ENCODE data around the gene SLC1A5.
"Not testable (repeated sequence)": the region's sequence is repeated elsewhere in the genome, so short reads cannot be mapped to it uniquely, and the experiment has no call there.

SLC1A5 gene

DNA sequence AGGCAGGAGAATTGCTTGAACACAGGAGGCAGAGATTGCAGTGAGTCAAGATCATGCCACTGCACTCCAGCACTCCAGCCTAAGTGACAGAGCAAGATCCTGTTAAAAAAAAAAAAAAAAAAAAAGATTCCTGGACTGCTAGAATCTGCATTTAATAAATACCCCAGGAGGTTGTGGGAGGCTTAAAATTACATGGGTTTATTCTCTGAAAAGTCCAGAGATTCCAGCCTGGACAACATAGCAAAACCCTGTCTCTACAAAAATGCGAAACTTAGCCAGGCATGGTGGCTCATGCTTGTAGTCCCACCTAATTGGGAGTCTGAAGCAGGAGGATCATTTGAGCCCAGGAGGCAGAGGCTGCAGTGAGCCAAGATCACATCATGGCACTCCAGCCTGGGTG, 9.5 kb upstream of the SLC1A5 start:
- no peak for DNase-seq

DNA sequence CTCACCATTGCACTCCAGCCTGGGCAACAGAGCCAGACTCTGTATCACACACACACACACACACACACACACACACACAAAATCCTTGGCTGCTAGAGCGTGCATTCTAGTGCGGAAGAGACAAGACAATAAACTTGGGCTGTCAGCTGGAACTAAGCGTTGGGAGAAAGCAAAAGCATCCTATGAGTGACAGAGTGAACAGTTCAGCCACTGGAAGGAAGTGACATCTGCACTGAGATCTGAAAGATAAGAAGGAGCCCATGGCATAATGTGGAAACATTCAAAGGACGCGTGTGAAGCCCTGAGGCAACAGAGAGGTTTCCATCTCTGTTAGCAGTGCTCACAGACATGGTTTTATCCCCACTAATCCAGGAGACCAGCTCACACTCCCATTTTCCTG, 3.5 kb upstream of the SLC1A5 start:
- DNase-seq = no peak

DNA sequence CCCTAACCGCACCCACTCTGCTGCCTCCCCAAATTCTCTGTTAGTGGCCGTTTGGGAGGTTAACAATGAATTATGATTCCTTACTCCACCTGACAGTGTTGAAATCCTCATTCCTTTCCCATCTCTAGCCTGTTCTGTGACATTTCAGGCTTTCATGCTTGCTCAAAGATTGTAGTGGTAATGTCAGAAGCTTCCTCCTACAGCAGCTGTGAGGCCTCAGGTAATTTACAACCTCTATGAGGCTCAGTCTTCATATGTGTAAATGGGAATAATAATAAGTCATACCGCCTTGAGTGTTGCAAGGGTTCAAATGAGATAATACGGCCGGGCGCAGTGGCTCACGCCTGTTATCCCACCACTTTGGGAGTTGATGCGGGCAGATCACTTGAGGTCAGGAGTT, 977 bp upstream of the SLC1A5 start:
- no peak for DNase-seq

DNA sequence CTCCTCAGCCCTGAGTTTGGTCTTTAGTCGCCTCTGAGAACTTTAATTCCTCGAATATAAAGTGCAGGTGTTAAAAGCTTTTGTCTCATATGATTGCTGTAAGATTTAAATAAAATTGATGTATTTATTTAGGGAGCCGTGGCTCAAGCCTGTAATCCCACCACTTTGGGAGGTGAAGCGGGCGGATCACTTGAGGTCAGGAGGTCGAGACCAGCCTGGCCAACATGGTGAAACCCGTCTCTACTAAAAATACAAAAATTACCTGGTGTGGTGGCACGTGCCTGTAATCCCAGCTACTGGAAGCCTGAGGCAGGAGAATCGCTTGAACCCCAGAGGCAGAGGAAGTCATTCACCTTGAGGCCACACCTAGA, 559 bp upstream of the SLC1A5 start:
- no peak for DNase-seq

DNA sequence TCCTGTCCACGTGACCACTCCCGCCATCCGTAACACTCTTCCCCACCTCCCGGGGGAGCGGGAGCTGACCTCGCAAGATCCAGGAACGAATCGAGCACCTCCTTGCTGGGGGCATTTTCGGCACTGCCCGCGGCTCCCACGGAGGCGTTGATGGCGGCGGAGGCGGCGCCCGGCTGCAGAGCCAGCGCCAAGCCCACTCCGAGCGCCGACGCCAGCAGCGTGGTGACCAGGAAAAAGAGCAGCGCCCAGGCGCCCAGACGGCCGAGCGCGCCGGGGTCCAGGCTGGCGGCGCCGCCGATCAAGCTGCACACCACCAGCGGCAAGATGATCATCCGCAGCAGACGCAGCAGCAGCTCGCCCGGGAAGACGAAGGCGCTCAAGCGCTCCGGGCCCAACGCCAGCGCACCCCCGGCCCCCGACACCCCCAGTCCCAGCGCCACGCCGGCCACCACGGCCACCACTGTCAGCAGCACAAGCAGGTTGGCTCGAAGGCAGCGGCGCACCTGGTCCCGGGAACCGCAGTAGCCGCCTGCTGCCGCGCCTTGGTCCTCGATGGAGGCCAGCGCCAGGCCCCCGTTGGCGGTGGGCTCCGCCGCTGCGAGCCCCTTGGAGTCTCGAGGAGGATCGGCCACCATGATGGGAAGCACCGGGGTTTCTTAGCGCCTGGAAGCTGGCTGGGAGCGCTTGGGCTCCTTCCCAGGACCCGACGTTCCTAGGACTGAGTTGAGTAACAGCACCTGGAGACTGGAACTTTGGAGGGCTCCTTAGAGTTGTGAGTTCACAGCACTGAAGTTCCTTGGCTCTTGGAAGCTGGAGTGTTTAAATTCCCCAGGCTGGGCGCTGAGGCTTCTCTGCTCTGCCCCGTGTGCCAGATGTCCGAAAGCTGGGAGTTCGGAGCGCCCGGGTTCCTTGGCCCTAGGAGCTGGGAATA, 798 bp downstream of the SLC1A5 start:
- no peak for DNase-seq

DNA sequence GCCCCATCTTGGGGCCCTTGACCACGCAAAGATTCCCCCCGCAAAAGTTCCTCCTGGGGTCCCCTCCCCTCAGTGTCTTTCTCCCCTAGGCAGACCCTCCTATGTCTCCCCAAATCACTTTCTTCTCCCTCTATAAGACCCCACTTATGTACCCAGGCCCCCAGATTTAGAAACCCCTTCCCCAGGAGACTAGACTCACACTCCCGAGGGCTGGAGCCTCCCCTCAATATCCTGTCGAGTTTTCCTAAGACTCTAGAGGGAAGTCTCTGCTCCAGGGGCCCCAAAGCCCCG, 1.4 kb downstream of the SLC1A5 start:
- no peak for DNase-seq

DNA sequence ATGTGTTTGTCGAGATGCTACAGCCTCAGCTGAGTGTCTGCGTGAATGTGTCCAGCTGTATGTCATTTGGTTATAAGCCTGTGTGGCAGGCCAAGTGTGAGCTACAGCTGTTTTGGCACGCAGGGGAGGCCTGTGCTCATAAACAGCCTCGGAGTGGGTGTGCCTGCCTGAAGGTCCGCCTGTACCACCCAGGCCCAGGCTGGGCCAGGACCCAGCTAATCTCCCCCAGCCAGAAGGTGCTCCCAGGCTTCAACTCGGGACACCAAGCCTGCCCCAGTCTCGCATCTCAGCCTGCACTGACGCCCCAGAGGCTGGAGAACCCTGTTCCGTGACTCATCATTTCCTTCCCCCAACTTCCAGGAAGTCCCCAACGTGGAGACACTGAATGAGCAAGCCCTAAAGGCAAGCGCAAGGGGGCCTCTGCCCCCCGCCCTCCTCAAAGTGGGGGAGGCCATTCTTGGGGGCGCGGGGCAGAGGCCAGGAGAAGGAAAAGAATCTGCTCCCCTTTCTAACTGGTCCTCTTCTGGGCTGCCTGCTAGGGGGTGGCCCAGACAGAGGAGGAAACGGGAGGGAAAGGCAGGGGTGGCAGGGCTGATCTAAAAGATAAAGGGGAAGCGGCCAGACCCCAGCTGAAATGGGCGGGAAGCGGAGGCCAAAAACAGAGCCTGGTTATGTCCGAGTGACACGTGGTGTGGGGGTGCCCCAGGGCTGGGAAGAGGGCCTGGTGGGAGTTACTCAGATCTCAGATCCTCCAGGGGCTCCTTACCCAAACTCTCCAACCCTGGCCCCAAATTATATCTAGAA, 2.0 kb downstream of the SLC1A5 start:
- DNase-seq = no peak

DNA sequence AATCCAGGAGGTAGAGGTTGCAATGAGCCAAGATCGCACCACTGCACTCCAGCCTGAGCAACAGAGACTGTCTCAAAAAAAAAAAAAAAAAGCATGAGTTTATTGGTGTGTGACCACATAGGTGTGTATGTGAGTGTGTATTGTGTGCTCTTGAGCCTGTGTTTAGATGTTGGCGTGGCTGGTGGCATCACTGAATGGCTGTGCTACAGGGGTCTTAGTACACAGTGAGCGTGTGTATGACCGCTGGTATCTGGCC, 2.5 kb downstream of the SLC1A5 start:
- DNase-seq = no peak

DNA sequence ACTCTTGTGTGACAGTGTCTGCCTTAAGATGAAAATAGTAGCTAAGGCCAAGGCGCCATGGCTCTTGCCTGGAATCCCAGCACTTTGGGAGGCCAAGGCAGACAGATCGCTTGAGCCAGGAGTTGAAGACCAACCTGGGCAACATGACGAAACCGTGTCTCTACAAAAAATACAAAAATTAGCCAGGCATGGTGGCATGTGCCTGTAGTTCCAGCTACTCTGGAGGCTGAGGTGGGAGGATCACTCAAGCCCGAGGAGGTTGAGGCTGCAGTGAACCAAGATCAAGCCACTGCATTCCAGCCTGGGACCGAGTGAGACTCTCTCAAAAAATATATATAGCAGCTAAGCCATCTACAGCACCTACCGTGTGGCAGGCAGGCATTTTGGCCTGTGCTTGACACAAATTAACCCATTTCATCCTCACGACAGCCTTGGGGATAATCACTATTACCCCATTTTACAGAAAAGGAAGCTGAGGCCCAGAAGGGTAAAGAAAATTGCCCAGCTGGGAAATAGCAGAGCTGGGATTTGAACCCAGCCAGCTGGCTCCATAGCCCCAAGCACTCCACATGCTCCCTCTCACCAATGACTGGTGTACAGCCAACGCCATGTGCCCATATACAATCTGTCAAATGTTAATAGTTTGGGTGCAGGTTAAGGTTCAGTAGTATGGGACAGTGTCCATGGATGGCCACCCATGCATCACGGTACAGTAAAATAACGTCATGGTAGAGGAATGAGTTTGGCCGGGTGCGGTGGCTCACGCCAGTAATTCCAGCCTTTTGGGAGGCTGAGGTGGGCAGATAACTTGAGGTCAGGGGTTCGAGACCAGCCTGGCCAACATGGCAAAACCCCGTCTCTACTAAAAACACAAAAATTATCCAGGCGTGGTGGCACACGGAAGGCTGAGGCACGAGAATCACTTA, 3.1 kb downstream of the SLC1A5 start:
- DNase-seq = no peak

DNA sequence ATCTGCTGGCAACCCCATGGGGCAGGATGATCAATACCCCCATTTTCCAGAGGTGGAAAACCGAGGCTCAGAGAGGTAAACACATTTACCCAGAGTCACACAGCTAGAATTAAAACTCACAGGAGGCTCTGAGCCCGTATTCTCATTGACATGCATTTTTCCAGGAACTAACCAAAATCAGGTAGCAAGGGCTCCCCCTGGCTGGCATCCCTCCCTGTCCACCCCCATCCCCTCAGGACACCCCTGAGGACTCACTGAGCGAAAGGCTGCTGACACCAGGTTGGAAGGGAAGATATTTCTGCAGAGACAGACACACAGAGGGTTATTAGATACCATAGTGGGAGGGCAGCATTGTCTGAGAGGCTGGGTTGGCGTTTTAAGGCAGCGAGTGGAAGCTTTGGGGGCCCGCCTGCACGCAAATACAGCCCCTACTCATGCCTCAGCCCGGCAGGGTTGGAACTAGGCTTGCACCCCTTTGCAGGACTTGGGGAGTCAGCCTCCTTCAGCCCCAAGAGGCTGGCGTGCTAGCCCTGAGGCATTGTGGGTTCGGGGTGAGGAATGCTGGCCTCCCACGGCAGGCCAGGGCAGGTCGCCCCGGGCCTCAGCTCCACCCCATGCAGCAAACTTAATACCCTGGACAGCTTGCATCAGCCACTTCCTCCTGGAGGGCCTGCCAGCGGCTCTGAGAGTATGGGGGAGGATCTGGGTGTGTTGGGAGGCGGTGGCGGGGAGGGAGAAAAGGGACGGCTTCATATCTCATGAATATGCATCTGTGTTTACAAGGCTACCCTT, 3.9 kb downstream of the SLC1A5 start:
- DNase-seq = no peak

DNA sequence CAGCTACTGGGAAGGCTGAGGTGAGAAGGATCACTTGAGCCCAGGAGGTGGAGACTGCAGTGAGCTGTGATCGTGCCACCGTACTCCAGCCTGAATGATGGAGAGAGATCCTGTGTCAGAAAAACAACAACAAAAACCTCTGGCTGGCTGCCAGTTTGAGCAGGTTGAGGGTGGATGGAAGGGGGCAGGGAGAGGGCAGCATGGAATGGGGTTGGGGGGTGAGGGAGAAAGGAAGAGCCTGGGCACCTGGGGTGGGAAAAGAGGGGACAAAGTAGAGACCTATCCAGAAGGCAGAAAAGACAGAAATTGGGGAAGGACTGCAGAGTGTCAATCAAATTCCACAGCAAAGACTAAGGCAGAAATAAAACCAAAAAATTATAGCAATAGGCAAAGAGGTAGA, 4.7 kb downstream of the SLC1A5 start:
- no peak for DNase-seq

DNA sequence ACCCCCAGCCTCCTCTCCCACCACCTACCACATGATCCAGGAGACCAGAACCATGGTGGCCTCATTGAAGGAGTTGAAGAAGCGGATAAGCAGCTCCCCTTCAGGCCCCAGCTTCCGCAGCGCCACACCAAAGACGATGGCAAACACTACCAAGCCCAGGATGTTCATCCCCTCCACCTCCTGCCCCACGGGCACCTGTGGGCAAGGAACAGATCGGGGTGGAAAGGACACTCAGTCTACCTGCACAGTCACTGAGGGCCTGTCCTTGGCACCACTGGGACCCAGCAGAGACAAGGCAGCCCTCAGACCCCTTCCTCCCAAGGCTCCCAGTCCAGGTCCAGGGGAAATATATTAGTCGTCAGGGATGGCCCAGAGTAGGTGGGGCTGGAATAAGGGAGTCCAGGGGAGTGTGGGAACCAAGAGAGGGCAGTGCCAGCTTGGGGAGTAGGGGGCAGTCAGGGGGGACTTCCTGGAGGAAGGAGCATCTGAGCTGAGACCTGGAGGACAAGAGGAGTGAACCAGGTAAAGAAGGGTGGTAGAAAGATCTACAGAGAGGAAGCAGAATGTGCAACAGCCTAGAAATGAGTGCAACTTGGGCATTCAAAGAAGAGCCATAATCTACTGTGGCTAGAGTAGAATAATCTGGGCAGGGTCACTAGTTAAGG, 5.9 kb downstream of the SLC1A5 start:
- DNase-seq = no peak

DNA sequence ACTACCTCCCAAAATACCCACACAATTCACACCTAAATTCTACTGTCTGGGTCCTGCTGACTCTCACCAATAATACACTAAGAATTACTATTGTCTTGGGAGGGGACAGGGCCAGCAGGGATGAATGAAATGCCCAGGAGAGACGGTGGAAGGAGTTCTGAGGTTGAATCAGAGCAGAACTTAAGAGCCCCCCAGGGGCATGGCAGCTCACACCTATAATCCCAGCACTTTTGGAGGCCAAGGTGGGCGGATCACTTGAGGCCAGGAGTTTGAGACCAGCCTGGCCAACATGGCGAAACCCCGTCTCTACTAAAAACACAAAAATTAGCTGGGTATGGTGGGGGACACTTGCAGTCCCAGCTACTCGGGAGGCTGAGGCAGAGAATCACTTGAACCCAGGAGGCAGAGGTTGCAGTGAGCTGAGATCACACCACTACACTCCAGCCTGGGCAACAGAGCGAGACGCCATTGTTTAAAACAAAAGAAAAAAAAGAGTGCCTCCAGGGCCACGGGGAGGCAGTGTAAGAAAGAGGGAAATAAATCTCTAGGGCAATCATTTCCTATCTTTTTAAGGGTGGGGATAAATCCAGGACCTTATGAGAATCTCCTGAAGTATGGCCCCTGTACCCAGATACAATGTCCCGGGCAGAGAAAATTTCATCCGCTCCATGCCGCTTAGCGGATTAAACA, 10.3 kb downstream of the SLC1A5 start:
- not testable (repeated sequence) for DNase-seq

DNA sequence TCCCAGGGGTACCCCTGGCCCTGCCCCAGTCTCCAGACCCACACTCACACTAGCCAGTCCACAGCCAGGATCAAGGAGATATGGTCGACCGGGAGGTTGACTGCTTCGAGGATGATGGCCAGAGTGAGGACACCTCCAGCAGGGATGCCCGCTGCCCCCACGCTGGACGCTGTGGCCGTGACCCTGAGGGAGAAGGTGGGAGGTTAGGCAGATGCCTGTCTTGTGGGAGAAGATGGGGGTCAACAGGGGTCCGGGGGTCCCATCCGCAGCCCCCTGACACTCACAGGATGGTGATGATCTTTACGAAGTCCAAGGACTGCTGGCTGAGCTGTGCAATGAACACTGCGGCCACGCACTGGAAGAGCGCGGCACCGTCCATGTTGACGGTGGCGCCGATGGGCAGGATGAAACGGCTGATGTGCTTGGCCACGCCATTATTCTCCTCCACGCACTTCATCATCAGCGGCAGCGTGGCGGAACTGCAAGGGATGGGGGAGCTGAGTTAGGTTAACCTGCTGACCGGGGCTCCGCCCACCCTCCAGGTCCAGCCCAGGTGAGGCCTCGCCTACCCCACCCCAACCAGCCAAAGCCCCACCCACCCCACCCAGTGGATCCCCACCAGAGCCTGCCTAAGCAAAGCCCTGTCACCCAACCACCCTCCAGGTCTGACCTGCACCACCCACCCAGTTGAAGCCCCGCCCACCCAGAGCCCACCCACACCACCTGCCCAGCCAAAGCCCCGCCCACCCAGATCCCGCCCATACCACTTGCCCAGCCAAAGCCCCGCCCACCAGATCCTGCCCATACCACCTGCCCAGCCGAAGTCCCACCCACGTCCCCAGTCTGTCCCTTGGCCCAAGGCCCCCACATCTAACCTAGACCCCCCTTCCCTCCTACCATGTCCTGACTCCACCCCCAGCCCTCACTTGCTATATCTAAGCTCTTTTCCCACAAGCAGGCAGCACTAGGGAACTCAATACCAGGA, 11.2 kb downstream of the SLC1A5 start:
- no peak for DNase-seq

DNA sequence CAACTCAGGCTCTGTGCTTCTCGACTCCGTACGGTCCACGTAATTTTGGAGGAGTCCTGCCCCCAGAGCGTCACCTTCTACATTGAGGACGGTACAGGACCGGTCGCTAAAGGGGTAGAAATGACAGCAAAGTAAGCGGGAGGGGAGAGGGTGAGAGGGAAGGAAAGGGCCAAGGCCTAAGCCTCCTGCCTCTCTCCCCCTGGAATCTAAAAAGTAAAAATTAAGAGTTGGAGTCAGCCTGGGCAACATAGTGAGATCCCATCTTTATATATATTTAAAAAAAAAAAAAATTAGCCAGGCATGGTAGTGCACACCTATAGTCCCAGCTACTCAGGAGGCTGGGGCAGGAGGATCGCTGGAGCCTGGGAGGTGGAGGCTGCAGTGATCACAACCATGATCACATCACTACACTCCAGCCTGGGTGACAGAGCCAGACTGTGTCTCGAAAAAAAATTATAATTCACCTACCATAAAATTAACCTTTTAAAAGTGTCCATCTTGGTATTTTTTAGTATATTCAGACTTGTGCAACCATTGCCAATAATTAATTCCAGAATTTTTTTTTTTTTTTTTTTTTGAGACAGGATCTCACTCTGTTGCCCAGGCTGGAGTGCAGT, 12.6 kb downstream of the SLC1A5 start:
- DNase-seq = no peak

DNA sequence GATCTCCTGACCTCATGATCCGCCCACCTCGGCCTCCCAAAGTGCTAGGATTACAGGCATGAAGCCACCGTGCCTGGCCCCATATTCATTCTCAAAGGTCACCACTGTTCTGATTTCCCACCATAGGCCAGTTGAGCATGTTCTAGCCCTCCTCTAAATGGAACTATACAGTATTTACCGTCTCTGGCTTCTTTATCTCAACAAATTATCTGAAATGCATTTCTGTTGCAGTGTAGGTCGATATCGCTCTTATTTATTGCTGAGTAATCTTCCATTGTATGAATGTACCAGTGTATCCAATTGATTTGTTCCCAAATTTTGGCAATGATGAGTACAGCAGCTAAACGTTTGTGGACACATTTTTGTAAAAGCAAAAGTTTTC, 15.4 kb downstream of the SLC1A5 start:
- no peak for DNase-seq

DNA sequence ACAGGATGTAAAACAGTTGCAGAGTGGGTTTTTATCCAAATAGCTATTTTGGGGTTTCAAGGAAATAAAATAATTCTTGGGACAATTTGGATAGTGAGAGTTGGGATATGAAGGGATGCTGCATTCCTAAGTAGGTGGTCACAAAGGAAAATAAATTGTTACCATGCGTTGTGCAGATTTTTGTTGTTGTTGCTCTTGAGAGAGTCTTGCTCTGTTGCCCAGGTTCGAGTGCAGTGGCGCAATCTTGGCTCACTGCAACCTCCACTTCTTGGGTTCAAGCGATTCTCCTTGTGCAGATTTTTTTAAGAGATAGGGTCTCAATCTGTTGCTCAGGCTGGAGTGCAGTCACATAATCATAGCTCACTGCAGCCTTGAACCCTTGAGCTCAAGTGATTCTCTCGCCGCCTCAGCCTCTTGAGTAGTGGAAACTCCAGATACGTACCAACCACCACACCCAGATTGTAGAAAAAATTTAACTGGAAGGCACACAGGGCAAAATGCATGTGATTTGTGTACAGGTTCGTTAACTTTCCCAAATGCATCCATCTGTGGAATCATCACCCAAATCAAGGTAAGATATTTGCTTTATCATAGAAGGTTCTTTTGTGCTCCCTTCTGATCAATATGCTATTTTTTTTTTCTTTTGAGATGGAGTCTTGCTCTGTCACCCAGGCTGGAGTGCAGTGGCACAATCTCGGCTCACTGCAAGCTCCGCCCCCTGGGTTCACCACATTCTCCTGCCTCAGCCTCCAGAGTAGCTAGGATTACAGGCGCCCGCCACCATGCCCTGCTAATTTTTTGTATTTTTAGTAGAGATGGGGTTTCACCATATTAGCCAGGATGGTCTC, 16.0 kb downstream of the SLC1A5 start:
- DNase-seq = no peak

DNA sequence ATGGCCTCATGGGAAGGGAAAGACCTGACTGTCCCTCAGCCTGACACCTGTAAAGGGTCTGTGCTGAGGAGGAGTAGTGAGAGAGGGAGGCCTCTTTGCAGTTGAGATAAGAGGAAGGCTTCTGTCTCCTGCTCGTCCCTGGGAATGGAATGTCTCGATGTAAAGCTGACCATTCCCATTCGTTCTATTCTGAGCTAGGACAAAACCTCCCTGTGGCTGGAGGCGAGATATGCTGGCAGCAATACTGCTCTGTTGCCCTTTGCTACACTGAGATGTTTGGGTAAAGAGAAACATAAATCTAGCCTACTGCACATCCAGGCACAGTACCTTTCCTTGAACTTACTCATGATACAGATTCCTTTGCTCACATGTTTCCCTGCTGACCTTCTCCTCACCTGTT, 19.6 kb downstream of the SLC1A5 start:
- not testable (repeated sequence) for DNase-seq
